Measurements from ENCODE around the gene FANCE. TPM values are rescaled to one million over a fixed set of nuclear protein-coding genes. Genes with fewer than 3 reads are reported as not detected.
A peak's percentile ranks its signal among the peaks of the same experiment; 100 is the strongest.

The FANCE gene
- total RNA-seq, 1 donor from 2014 or later, result 11.6 TPM

GRCh38 chr6:35490821-35491557, 38.9 kb downstream of the FANCE start:
- no peaks in the 10 kb centered on the region for H3K27me3 Mint-ChIP-seq
- peaks cover 54% of the 10 kb centered on the region for H3K4me1 Mint-ChIP-seq (ENCODE audit: unreplicated experiment)
- TF ChIP-seq CTCF (conservative IDR thresholded peaks at IDR 0.05), result no peak
- DNase-seq (ENCODE audit: extremely low spot score, unreplicated experiment), result no peak
- H3K9me3 Mint-ChIP-seq, result no peaks in the 10 kb centered on the region
- peak overlapping the region; percentile 88 for H3K4me3 Mint-ChIP-seq
- peaks cover 3% of the 10 kb centered on the region for H3K36me3 Mint-ChIP-seq
- peak overlapping the region; percentile 96 for H3K27ac Mint-ChIP-seq

- TF ChIP-seq CTCF (conservative IDR thresholded peaks at IDR 0.05), result no peak
- DNase-seq (ENCODE audit: extremely low spot score, unreplicated experiment), result no peak
- peaks cover 53% of the 10 kb centered on the region for H3K4me1 Mint-ChIP-seq (ENCODE audit: unreplicated experiment)
- no peaks in the 10 kb centered on the region for H3K27me3 Mint-ChIP-seq
- H3K27ac Mint-ChIP-seq, result peak overlapping the region; percentile 96
- peaks cover 2% of the 10 kb centered on the region for H3K36me3 Mint-ChIP-seq
- H3K9me3 Mint-ChIP-seq, result no peaks in the 10 kb centered on the region
- H3K4me3 Mint-ChIP-seq, result peak overlapping the region; percentile 88
Measured at GRCh38 chr6:35491558-35492257, 39.6 kb downstream of the FANCE start.

GRCh38 chr6:35492258-35492973, 40.3 kb downstream of the FANCE start:
- Mint-ChIP-seq H3K27me3 (no peaks in the 10 kb centered on the region), H3K9me3 (no peaks in the 10 kb centered on the region), H3K36me3 (no peaks in the 10 kb centered on the region), H3K4me3 (peak overlapping the region; percentile 83), H3K4me1 (ENCODE audit: unreplicated experiment) (peaks cover 50% of the 10 kb centered on the region), H3K27ac (peak overlapping the region; percentile 86)
- TF ChIP-seq CTCF (conservative IDR thresholded peaks at IDR 0.05), result no peak
- DNase-seq (ENCODE audit: extremely low spot score, unreplicated experiment), result no peak

GRCh38 chr6:35492974-35493284, 40.8 kb downstream of the FANCE start:
- no peak for DNase-seq (ENCODE audit: extremely low spot score, unreplicated experiment)
- no peak for TF ChIP-seq CTCF (conservative IDR thresholded peaks at IDR 0.05)
- Mint-ChIP-seq H3K4me3 (peak overlapping the region; percentile 83), H3K27me3 (no peaks in the 10 kb centered on the region), H3K36me3 (no peaks in the 10 kb centered on the region), H3K27ac (peak overlapping the region; percentile 86), H3K4me1 (ENCODE audit: unreplicated experiment) (peaks cover 46% of the 10 kb centered on the region), H3K9me3 (no peaks in the 10 kb centered on the region)

- DNase-seq (ENCODE audit: extremely low spot score, unreplicated experiment), result no peak
- peaks cover under 1% of the 10 kb centered on the region for H3K27me3 Mint-ChIP-seq
- peaks cover 44% of the 10 kb centered on the region for H3K4me1 Mint-ChIP-seq (ENCODE audit: unreplicated experiment)
- H3K36me3 Mint-ChIP-seq, result no peaks in the 10 kb centered on the region
- TF ChIP-seq CTCF (conservative IDR thresholded peaks at IDR 0.05), result no peak
- H3K27ac Mint-ChIP-seq, result peak overlapping the region; percentile 86
- peak overlapping the region; percentile 83 for H3K4me3 Mint-ChIP-seq
- H3K9me3 Mint-ChIP-seq, result no peaks in the 10 kb centered on the region
Measured at GRCh38 chr6:35493307-35493983, 41.3 kb downstream of the FANCE start.
